Middle frontal gyrus (tissue), 1 donor: ENCODE data around the gene USP13.
A peak's percentile ranks its signal among the peaks of the same experiment; 100 is the strongest.
"Not testable (repeated sequence)": the region's sequence is repeated elsewhere in the genome, so short reads cannot be mapped to it uniquely, and the experiment has no call there.

Source experiments
- DNase-seq: peaks from one replicate; pipeline ENCODE4 v3.0.0-alpha.2; 2015; ENCODE audit warnings: low spot score; ENCODE audit errors: extremely low spot score

The USP13 gene

GRCh38 chr3:179782841-179783240, 130.0 kb downstream of the USP13 start:
- DNase-seq, result not testable (repeated sequence)

GRCh38 chr3:179788996-179789395, 136.2 kb downstream of the USP13 start:
- DNase-seq, result no peak

- no peak for DNase-seq
Observed at GRCh38 chr3:179791793-179792192, 139.0 kb downstream of the USP13 start.

GRCh38 chr3:179794355-179794754, 141.5 kb downstream of the USP13 start:
- DNase-seq, result no peak

- no peak for DNase-seq
Observed at GRCh38 chr3:179796421-179796820, 143.6 kb downstream of the USP13 start.

GRCh38 chr3:179797192-179797591, 144.4 kb downstream of the USP13 start:
- DNase-seq, result no peak

GRCh38 chr3:179801263-179801662, 148.4 kb downstream of the USP13 start:
- DNase-seq, result no peak

- no peak for DNase-seq
Observed at GRCh38 chr3:179801856-179802255, 149.0 kb downstream of the USP13 start.

- DNase-seq, result no peak
Observed at GRCh38 chr3:179806177-179806576, 153.3 kb downstream of the USP13 start.

- no peak for DNase-seq
Observed at GRCh38 chr3:179807588-179807987, 154.7 kb downstream of the USP13 start.

- DNase-seq, result no peak
Observed at GRCh38 chr3:179809639-179810038, 156.8 kb downstream of the USP13 start.

- peak; percentile 59 for DNase-seq
Observed at GRCh38 chr3:179811321-179812095, 158.7 kb downstream of the USP13 start.

GRCh38 chr3:179812096-179812382, 159.2 kb downstream of the USP13 start:
- no peak for DNase-seq

GRCh38 chr3:179819379-179819778, 166.5 kb downstream of the USP13 start:
- DNase-seq, result no peak

- DNase-seq, result no peak
Observed at GRCh38 chr3:179822296-179822695, 169.5 kb downstream of the USP13 start.

- no peak for DNase-seq
Observed at GRCh38 chr3:179825527-179826246, 172.8 kb downstream of the USP13 start.

GRCh38 chr3:179826247-179826637, 173.4 kb downstream of the USP13 start:
- no peak for DNase-seq

GRCh38 chr3:179828738-179829137, 175.9 kb downstream of the USP13 start:
- no peak for DNase-seq

GRCh38 chr3:179829401-179829800, 176.6 kb downstream of the USP13 start:
- DNase-seq, result no peak

- no peak for DNase-seq
Observed at GRCh38 chr3:179832333-179832854, 179.6 kb downstream of the USP13 start.

- no peak for DNase-seq
Observed at GRCh38 chr3:179833294-179833693, 180.5 kb downstream of the USP13 start.

- DNase-seq, result no peak
Observed at GRCh38 chr3:179837374-179837773, 184.5 kb downstream of the USP13 start.
